ENCODE data around the gene BEST4.
A peak's percentile ranks its signal among the peaks of the same experiment; 100 is the strongest.

The BEST4 gene

GRCh38 chr1:44786138-44786840, 1.7 kb downstream of the BEST4 start:
- no peaks in the 10 kb centered on the region for H3K9me3 ChIP-seq (ENCODE audit: low read length)
- TF ChIP-seq CTCF (IDR thresholded peaks at IDR 0.05; ENCODE audit: low read length) (peak; percentile 97), EZH2 (IDR thresholded peaks at IDR 0.05; ENCODE audit: borderline replicate concordance, low read length) (no peak)
- no peaks in the 10 kb centered on the region for H4K20me1 ChIP-seq (ENCODE audit: insufficient read depth, low read length)
- peak overlapping the region; percentile 74 for H3K4me2 ChIP-seq (ENCODE audit: low read length)
- H3K79me2 ChIP-seq (ENCODE audit: insufficient read depth, low read length), result no peaks in the 10 kb centered on the region
- H3K27me3 ChIP-seq (ENCODE audit: insufficient read depth, low read length), result no peaks in the 10 kb centered on the region
- peaks cover 8% of the 10 kb centered on the region for H3K36me3 ChIP-seq (ENCODE audit: insufficient read depth, low read length)
- peak overlapping the region; percentile 53 for H3K4me3 ChIP-seq (ENCODE audit: low read depth, low read length, poor library complexity, severe bottlenecking)
- peak overlapping the region; percentile 69 for H3K9ac ChIP-seq (ENCODE audit: low read length)
- H3K27ac ChIP-seq (ENCODE audit: low read depth, low read length, poor library complexity, severe bottlenecking), result no peak overlapping the region
- H3K4me1 ChIP-seq (ENCODE audit: insufficient read depth, low read length, severe bottlenecking), result peaks cover 37% of the 10 kb centered on the region
- H2AFZ ChIP-seq (ENCODE audit: low read length), result peak overlapping the region; percentile 19; the same call in 1 of the 2 replicates
- H3F3A ChIP-seq (ENCODE audit: insufficient read depth, low read length), result peaks cover 4% of the 10 kb centered on the region; the same call in 1 of the 2 replicates
- no peaks in the 10 kb centered on the region for H3K9me2 ChIP-seq (ENCODE audit: low read depth, low read length)

- H2AFZ ChIP-seq (ENCODE audit: low read length), result no peak overlapping the region
- peaks cover 4% of the 10 kb centered on the region; the same call in 1 of the 2 replicates for H3F3A ChIP-seq (ENCODE audit: insufficient read depth, low read length)
- H4K20me1 ChIP-seq (ENCODE audit: insufficient read depth, low read length), result no peaks in the 10 kb centered on the region
Observed at GRCh38 chr1:44785501-44786137, 2.4 kb downstream of the BEST4 start.

GRCh38 chr1:44785029-44785380, 3.0 kb downstream of the BEST4 start:
- H3K27ac ChIP-seq (ENCODE audit: low read depth, low read length, poor library complexity, severe bottlenecking), result peak overlapping the region; percentile 3
- peak overlapping the region; percentile 53 for H3K4me3 ChIP-seq (ENCODE audit: low read depth, low read length, poor library complexity, severe bottlenecking)
- H3K9me2 ChIP-seq (ENCODE audit: low read depth, low read length), result no peaks in the 10 kb centered on the region
- peak overlapping the region; percentile 69; the same call in 1 of the 2 replicates for H3K9ac ChIP-seq (ENCODE audit: low read length)
- H2AFZ ChIP-seq (ENCODE audit: low read length), result no peak overlapping the region
- H4K20me1 ChIP-seq (ENCODE audit: insufficient read depth, low read length), result no peaks in the 10 kb centered on the region
- peaks cover 37% of the 10 kb centered on the region for H3K4me1 ChIP-seq (ENCODE audit: insufficient read depth, low read length, severe bottlenecking)
- no peaks in the 10 kb centered on the region for H3K27me3 ChIP-seq (ENCODE audit: insufficient read depth, low read length)
- H3K79me2 ChIP-seq (ENCODE audit: insufficient read depth, low read length), result no peaks in the 10 kb centered on the region
- peaks cover 21% of the 10 kb centered on the region for H3K36me3 ChIP-seq (ENCODE audit: insufficient read depth, low read length)
- peak overlapping the region; percentile 74 for H3K4me2 ChIP-seq (ENCODE audit: low read length)
- H3F3A ChIP-seq (ENCODE audit: insufficient read depth, low read length), result peaks cover 4% of the 10 kb centered on the region; the same call in 1 of the 2 replicates
- TF ChIP-seq CTCF (IDR thresholded peaks at IDR 0.05; ENCODE audit: low read length) (no peak), EZH2 (IDR thresholded peaks at IDR 0.05; ENCODE audit: borderline replicate concordance, low read length) (no peak)
- no peaks in the 10 kb centered on the region for H3K9me3 ChIP-seq (ENCODE audit: low read length)

More at GRCh38 chr1:44785501-44786137, 2.4 kb downstream of the BEST4 start:
- Histone ChIP-seq H3K27me3 (ENCODE audit: insufficient read depth, low read length) (no peaks in the 10 kb centered on the region), H3K4me2 (ENCODE audit: low read length) (peak overlapping the region; percentile 74), H3K27ac (ENCODE audit: low read depth, low read length, poor library complexity, severe bottlenecking) (no peak overlapping the region), H3K9ac (ENCODE audit: low read length) (peak overlapping the region; percentile 69), H3K9me3 (ENCODE audit: low read length) (no peaks in the 10 kb centered on the region), H3K79me2 (ENCODE audit: insufficient read depth, low read length) (no peaks in the 10 kb centered on the region), H3K36me3 (ENCODE audit: insufficient read depth, low read length) (peaks cover 15% of the 10 kb centered on the region), H3K9me2 (ENCODE audit: low read depth, low read length) (no peaks in the 10 kb centered on the region), H3K4me1 (ENCODE audit: insufficient read depth, low read length, severe bottlenecking) (peaks cover 37% of the 10 kb centered on the region), H3K4me3 (ENCODE audit: low read depth, low read length, poor library complexity, severe bottlenecking) (peak overlapping the region; percentile 53)
- TF ChIP-seq EZH2 (IDR thresholded peaks at IDR 0.05; ENCODE audit: borderline replicate concordance, low read length) (no peak), CTCF (IDR thresholded peaks at IDR 0.05; ENCODE audit: low read length) (no peak)

Measured in OCI-LY1 (cell line).